Mesothelial cell of epicardium (in vitro differentiated cells): ENCODE data around the gene BTG2. TPM values are rescaled to one million over a fixed set of nuclear protein-coding genes. Genes with fewer than 3 reads are reported as not detected.

Experiments used
- DNase-seq, 2 experiments: peaks; one replicate each; pipeline ENCODE4 v3.0.0; 2021; ENCODE audit warnings: low spot score in 2 of 2; ENCODE audit not compliant: unreplicated experiment in 2 of 2
- H3K27ac Mint-ChIP-seq: 2 replicates; pipeline ENCODE4 v1.8.0; 2021; ENCODE audit warnings: mixed read lengths
- H3K27me3 Mint-ChIP-seq: 2 replicates; pipeline ENCODE4 v1.8.0; 2021; ENCODE audit warnings: low read depth, mixed read lengths
- H3K36me3 Mint-ChIP-seq: 2 replicates; pipeline ENCODE4 v1.8.0; 2021; ENCODE audit warnings: mixed read lengths
- H3K4me1 Mint-ChIP-seq: 2 replicates; pipeline ENCODE4 v1.8.0; 2021; ENCODE audit warnings: mixed read lengths
- H3K4me3 Mint-ChIP-seq: 2 replicates; pipeline ENCODE4 v1.8.0; 2021; ENCODE audit warnings: mild to moderate bottlenecking, moderate library complexity, mixed read lengths
- H3K9me3 Mint-ChIP-seq: 2 replicates; pipeline ENCODE4 v1.8.0; 2021; ENCODE audit warnings: mixed read lengths
- total RNA-seq: library from RNA; stranded (reverse); gene quantifications from 3 replicates; pipeline ENCODE4 v1.2.1, GENCODE V29; 2021
- TF ChIP-seq, protein P1 (sequence below): fragments of 200-600 bp; sonication (generic); IDR thresholded peaks from one replicate; pipeline ENCODE4 v1.5.0; 2021; ENCODE audit warnings: antibody characterized with exemption; ENCODE audit not compliant: unreplicated experiment

Gene BTG2
- total RNA-seq, 1 donor from 2014 or later, result 186 TPM

DNA sequence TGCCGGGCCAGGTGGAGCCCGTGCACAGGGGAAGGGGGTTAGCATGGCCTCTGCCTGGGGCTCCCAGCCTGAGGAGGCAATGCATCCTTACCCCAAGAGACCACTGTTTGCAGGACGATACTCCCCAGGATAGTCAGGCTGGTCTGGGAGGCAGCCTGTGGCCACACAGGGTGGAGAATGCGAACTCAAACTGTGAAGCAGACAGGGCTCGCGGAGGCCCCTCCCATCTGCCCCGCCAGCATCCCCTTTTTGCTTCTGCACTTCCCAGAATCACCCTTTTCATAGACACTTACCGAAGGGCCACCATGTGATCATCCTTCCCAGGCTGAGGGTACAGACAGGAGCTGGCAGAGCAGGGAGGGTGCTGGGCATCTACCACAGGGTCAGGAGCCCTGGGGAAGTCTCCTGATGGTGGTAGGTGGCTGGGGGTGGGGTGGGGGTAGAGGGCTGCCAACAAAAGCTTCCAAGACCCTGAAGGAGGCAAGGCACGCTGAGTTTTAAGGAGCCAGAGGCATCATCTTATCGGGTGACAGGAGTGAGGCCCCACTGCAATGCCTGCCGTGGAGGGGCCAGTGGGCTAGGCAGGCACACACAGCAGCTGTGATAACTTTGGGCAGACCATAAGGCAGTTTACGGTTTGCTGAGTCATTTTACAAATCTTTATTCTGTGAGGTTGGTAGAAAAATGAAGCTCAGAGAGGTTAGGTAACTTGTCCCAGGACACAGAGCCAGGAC, 31.3 kb upstream of the BTG2 start:
- no peak for DNase-seq
- no peaks in the 10 kb centered on the region for H3K9me3 Mint-ChIP-seq
- H3K27ac Mint-ChIP-seq, result peak overlapping the region; percentile 47
- H3K4me1 Mint-ChIP-seq, result peaks cover 52% of the 10 kb centered on the region
- no peak overlapping the region for H3K4me3 Mint-ChIP-seq
- TF ChIP-seq, protein P1, sequence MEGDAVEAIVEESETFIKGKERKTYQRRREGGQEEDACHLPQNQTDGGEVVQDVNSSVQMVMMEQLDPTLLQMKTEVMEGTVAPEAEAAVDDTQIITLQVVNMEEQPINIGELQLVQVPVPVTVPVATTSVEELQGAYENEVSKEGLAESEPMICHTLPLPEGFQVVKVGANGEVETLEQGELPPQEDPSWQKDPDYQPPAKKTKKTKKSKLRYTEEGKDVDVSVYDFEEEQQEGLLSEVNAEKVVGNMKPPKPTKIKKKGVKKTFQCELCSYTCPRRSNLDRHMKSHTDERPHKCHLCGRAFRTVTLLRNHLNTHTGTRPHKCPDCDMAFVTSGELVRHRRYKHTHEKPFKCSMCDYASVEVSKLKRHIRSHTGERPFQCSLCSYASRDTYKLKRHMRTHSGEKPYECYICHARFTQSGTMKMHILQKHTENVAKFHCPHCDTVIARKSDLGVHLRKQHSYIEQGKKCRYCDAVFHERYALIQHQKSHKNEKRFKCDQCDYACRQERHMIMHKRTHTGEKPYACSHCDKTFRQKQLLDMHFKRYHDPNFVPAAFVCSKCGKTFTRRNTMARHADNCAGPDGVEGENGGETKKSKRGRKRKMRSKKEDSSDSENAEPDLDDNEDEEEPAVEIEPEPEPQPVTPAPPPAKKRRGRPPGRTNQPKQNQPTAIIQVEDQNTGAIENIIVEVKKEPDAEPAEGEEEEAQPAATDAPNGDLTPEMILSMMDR, result no peak
- H3K36me3 Mint-ChIP-seq, result no peaks in the 10 kb centered on the region
- no peaks in the 10 kb centered on the region for H3K27me3 Mint-ChIP-seq

DNA sequence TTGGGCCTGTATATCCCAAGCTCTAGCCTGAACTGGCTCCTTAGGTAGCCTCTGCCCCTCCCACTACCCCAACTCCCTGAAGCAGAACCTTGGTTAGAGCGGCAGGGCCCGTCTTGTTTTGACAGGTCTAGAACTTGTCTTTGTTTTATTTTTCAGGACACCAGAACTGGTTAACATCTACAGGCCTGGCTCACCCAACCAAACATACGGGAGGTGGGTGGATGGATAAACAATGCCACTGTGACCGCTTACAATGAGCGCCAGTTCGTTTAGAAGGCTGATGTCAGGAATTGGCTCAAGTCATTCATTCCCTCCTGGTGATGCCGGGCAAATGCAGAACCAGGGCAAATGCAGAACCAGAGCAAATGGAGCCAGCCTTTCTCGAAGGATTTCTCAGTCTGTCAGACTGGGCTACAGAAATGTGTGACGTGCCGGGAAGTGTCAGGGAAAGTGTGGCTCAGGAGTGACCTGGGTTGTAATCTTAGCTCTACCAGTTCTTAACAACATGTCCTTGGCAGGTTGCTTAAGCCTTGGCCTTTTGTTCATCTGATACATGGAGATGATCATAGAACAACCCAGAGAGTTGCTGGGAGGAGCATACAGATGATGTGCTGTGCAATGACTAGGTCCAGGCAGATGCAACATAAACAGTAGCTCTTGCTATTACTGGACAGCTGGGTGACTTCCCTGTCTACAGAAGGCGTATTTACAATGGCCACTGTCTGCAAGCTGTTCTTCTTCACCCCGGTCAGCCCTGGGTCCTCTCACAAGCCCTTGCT, 30.5 kb upstream of the BTG2 start:
- TF ChIP-seq, protein P1, result no peak
- Mint-ChIP-seq H3K4me1 (peaks cover 54% of the 10 kb centered on the region), H3K4me3 (no peak overlapping the region), H3K9me3 (no peaks in the 10 kb centered on the region), H3K36me3 (no peaks in the 10 kb centered on the region), H3K27me3 (no peaks in the 10 kb centered on the region), H3K27ac (peak overlapping the region; percentile 64)
- DNase-seq, result no peak

DNA sequence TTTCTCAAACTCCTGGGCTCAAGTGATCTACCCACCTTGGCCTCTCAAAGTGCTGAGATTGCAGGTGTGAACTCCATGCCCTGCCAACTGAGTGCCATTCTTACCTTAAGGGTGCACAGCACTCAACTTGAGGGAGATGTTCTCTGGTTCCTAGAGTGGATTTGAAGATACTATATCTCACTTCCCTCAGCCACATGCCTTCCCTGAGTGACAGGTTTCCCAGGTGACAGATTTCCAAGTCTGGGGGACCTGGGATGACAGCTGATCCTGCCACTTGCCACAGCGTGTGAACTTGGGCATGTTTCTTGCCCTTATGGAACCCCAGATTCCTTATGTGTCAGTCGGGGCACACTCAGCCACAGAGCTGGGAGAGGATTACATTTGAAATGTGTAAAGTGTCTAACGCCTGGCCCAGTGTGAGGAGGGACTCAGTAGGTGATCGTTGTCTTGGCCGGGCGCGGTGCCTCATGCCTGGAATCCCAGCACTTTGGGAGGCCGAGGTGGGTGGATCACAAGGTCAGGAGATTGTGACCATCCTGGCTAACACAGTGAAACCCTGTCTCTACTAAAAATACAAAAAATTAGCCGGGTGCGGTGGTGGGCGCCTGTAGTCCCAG, 29.6 kb upstream of the BTG2 start:
- H3K4me1 Mint-ChIP-seq, result peaks cover 57% of the 10 kb centered on the region
- TF ChIP-seq, protein P1, result no peak
- DNase-seq, result no peak
- no peaks in the 10 kb centered on the region for H3K27me3 Mint-ChIP-seq
- no peaks in the 10 kb centered on the region for H3K9me3 Mint-ChIP-seq
- H3K36me3 Mint-ChIP-seq, result no peaks in the 10 kb centered on the region
- H3K4me3 Mint-ChIP-seq, result no peak overlapping the region
- H3K27ac Mint-ChIP-seq, result no peak overlapping the region

DNA sequence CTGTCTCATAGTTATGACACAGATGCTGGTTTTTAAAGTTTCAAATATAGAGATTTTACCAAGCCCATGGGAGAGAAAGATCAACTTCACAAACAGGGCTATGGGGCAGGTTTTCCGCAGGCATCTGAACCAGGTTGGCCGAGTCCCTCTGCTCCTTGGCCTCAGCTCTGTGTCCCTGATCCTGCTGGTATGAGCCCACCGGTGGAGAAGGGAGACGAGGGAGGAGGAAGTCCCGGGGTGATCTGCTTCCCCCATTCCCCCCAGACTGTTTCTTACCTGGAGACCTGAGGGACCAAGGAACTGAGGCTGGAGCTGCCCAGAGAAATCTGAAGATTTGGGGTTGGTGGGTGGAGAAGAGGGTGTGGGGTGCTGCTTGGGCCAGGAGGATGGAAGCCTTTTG, 28.9 kb upstream of the BTG2 start:
- TF ChIP-seq, protein P1, result no peak
- Mint-ChIP-seq H3K4me1 (peaks cover 51% of the 10 kb centered on the region), H3K27me3 (no peaks in the 10 kb centered on the region), H3K4me3 (no peak overlapping the region), H3K36me3 (no peaks in the 10 kb centered on the region), H3K27ac (no peak overlapping the region), H3K9me3 (no peaks in the 10 kb centered on the region)
- no peak for DNase-seq

DNA sequence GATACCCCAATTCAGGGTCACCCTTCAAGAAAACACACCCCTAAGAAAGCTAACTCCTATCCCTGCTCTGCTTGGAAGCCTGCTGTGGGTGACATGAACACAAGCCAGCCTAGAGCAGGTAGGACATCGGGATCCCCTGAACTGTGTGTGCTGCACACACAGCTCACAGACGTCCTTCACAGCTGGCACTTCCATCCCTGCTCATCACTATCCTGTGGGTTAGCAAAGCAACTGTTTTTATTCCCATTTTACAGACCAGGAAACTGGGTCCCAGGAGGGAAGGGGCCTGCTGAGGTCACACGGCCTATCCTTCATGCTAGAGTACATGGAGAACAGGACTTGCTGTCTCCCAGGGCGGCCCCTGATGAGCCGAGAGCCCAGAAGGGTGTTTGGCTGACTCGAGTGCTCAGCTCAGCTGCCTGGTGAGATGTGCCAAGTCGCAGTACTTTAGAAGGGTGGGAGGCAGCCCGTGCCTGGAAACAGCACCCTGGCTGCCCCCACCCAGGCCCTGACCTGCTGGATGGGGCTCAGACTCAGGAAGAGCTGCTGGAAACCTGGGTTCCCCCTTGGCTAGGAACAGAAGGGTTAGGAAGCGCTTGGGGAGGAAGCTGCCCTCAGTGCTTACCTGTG, 28.3 kb upstream of the BTG2 start:
- no peaks in the 10 kb centered on the region for H3K9me3 Mint-ChIP-seq
- H3K4me3 Mint-ChIP-seq, result no peak overlapping the region
- no peak for DNase-seq
- H3K36me3 Mint-ChIP-seq, result no peaks in the 10 kb centered on the region
- peak overlapping the region; percentile 92 for H3K27ac Mint-ChIP-seq
- TF ChIP-seq, protein P1, result no peak
- H3K4me1 Mint-ChIP-seq, result peaks cover 47% of the 10 kb centered on the region
- no peaks in the 10 kb centered on the region for H3K27me3 Mint-ChIP-seq
